ENCODE results near the gene DDX59. TPM values are rescaled to one million over a fixed set of nuclear protein-coding genes. Genes with fewer than 3 reads are reported as not detected.

Gene DDX59
- total RNA-seq, 1 experiment from 2014 or later = 24.6 TPM

- Histone ChIP-seq H3K27ac (ENCODE audit: low read length) (peak overlapping the region; percentile 20; the same call in 1 of the 2 replicates), H3K4me3 (ENCODE audit: low read length) (no peak overlapping the region), H3K27me3 (ENCODE audit: low read length) (no peaks in the 10 kb centered on the region), H3K36me3 (ENCODE audit: low read depth, low read length) (no peaks in the 10 kb centered on the region), H3K4me1 (ENCODE audit: insufficient read depth, low read length) (peaks cover 12% of the 10 kb centered on the region), H4K20me1 (ENCODE audit: low read length) (no peaks in the 10 kb centered on the region), H3K9me2 (replicated peaks; ENCODE audit: low read length) (no peaks in the 10 kb centered on the region), H3F3A (ENCODE audit: low read length, unreplicated experiment) (no peaks in the 10 kb centered on the region), H3K9me3 (ENCODE audit: low read length) (no peaks in the 10 kb centered on the region), H3K4me2 (ENCODE audit: low read length) (no peak overlapping the region), H2AFZ (ENCODE audit: low read length) (no peak overlapping the region), H3K9ac (ENCODE audit: low read length) (no peak overlapping the region), H3K79me2 (ENCODE audit: low read length) (no peaks in the 10 kb centered on the region)
- CTCF ChIA-PET = interaction anchor here (0.6 kb wide), 1 partner anchor 704 kb away, joined by 3 read pairs; no protein-coding TSS in a partner anchor
- DNase-seq (no peak), ATAC-seq (no peak)
- BruUV-seq (replicated peaks) = no TSS peak
- TF ChIP-seq, protein P1, sequence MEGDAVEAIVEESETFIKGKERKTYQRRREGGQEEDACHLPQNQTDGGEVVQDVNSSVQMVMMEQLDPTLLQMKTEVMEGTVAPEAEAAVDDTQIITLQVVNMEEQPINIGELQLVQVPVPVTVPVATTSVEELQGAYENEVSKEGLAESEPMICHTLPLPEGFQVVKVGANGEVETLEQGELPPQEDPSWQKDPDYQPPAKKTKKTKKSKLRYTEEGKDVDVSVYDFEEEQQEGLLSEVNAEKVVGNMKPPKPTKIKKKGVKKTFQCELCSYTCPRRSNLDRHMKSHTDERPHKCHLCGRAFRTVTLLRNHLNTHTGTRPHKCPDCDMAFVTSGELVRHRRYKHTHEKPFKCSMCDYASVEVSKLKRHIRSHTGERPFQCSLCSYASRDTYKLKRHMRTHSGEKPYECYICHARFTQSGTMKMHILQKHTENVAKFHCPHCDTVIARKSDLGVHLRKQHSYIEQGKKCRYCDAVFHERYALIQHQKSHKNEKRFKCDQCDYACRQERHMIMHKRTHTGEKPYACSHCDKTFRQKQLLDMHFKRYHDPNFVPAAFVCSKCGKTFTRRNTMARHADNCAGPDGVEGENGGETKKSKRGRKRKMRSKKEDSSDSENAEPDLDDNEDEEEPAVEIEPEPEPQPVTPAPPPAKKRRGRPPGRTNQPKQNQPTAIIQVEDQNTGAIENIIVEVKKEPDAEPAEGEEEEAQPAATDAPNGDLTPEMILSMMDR (conservative IDR thresholded peaks at IDR 0.05; ENCODE audit: low read depth, low read length) = no peak
- no peak for TF ChIP-seq EZH2 (IDR thresholded peaks at IDR 0.05; ENCODE audit: low read length, unreplicated experiment)
- POLR2A ChIA-PET (ENCODE audit: unreplicated experiment) = no interaction called here
- intact Hi-C loops (cut with micrococcal nuclease) = no loop called here
Measured at GRCh38 chr1:200683298-200683697, 13.6 kb upstream of the DDX59 start.

DNA sequence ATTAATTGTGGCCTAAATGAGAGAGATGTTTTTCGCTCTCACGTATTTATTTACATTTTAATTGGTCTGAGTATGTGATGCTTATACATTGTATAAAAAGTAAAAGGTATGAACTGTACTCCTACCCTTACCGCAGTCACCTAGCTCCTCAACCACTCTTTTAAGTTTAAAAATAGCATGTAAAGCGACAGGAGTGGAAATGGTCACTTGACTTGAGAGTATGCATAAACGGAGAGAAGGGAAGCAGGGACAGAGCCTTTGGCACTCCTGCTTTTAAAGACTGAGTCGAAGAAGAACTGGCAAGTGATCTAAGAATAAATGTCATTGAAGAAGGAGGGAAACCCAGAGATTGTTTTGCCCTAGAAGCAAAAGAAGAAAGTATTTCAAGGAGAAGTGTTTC is 11.5 kb upstream of the DDX59 start:
- Histone ChIP-seq H2AFZ (ENCODE audit: low read length) (no peak overlapping the region), H3K9ac (ENCODE audit: low read length) (no peak overlapping the region), H4K20me1 (ENCODE audit: low read length) (no peaks in the 10 kb centered on the region), H3K4me3 (ENCODE audit: low read length) (no peak overlapping the region), H3K27me3 (ENCODE audit: low read length) (no peaks in the 10 kb centered on the region), H3K79me2 (ENCODE audit: low read length) (no peaks in the 10 kb centered on the region), H3K36me3 (ENCODE audit: low read depth, low read length) (no peaks in the 10 kb centered on the region), H3K9me2 (replicated peaks; ENCODE audit: low read length) (no peaks in the 10 kb centered on the region), H3K9me3 (ENCODE audit: low read length) (no peaks in the 10 kb centered on the region), H3K4me2 (ENCODE audit: low read length) (no peak overlapping the region), H3K4me1 (ENCODE audit: insufficient read depth, low read length) (peaks cover 12% of the 10 kb centered on the region), H3K27ac (ENCODE audit: low read length) (no peak overlapping the region), H3F3A (ENCODE audit: low read length, unreplicated experiment) (no peaks in the 10 kb centered on the region)
- ChIA-PET CTCF (no interaction called here), POLR2A (ENCODE audit: unreplicated experiment) (no interaction called here)
- intact Hi-C loops (cut with micrococcal nuclease) = no loop called here
- no peak for ATAC-seq
- TF ChIP-seq, protein P1 (conservative IDR thresholded peaks at IDR 0.05; ENCODE audit: low read depth, low read length) = no peak
- TF ChIP-seq EZH2 (IDR thresholded peaks at IDR 0.05; ENCODE audit: low read length, unreplicated experiment) (no peak), EZH2phosphoT487 (IDR thresholded peaks at IDR 0.05; ENCODE audit: borderline replicate concordance, low read length) (no peak)
- no peak for DNase-seq
- no TSS peak for BruUV-seq (replicated peaks)

DNA sequence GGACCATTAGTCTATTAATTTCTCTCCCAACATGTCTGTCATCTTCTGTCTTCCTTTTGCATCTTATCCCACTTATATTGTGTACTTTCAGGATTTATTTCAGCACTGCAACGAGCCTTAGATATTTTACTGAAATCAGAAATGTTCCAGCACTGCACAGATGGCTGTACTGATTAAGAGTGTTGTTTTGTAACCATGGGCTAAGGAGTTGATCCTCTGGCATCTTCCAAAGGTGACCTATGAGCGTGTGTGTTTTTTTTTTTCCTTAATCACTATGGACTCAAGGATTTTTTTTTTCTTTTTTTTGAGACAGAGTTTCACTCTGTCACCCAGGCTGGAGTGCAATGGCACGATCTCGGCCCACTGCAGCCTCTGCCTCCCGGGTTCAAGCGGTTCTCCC is 7.1 kb upstream of the DDX59 start:
- ChIA-PET CTCF (no interaction called here), POLR2A (ENCODE audit: unreplicated experiment) (no interaction called here)
- no peak for DNase-seq
- TF ChIP-seq, protein P1 (conservative IDR thresholded peaks at IDR 0.05; ENCODE audit: low read depth, low read length) = no peak
- no peak for TF ChIP-seq EZH2phosphoT487 (IDR thresholded peaks at IDR 0.05; ENCODE audit: borderline replicate concordance, low read length)
- TF ChIP-seq EZH2 (IDR thresholded peaks at IDR 0.05; ENCODE audit: low read length, unreplicated experiment) = no peak
- no peak overlapping the region for H2AFZ ChIP-seq (ENCODE audit: low read length)
- H3K9me2 ChIP-seq (replicated peaks; ENCODE audit: low read length) = no peaks in the 10 kb centered on the region
- no peak for ATAC-seq
- no peak overlapping the region for H3K4me3 ChIP-seq (ENCODE audit: low read length)
- no peaks in the 10 kb centered on the region for H3K27me3 ChIP-seq (ENCODE audit: low read length)
- no peaks in the 10 kb centered on the region for H4K20me1 ChIP-seq (ENCODE audit: low read length)
- H3K4me1 ChIP-seq (ENCODE audit: insufficient read depth, low read length) = peaks cover 12% of the 10 kb centered on the region
- H3K36me3 ChIP-seq (ENCODE audit: low read depth, low read length) = no peaks in the 10 kb centered on the region
- H3K4me2 ChIP-seq (ENCODE audit: low read length) = no peak overlapping the region
- intact Hi-C loops (cut with micrococcal nuclease) = no loop called here
- H3K27ac ChIP-seq (ENCODE audit: low read length) = no peak overlapping the region
- no peaks in the 10 kb centered on the region for H3K9me3 ChIP-seq (ENCODE audit: low read length)
- no TSS peak for BruUV-seq (replicated peaks)
- no peak overlapping the region for H3K9ac ChIP-seq (ENCODE audit: low read length)
- H3F3A ChIP-seq (ENCODE audit: low read length, unreplicated experiment) = no peaks in the 10 kb centered on the region
- no peaks in the 10 kb centered on the region for H3K79me2 ChIP-seq (ENCODE audit: low read length)

Data from PC-3 (cell line).